ENCODE measurements around the gene TMEM126B. TPM values are rescaled to one million over a fixed set of nuclear protein-coding genes. Genes with fewer than 3 reads are reported as not detected.

TMEM126B gene
- total RNA-seq, 1 experiment from 2014 or later = 50.4 TPM

- Mint-ChIP-seq H3K27me3 (ENCODE audit: insufficient read depth, unreplicated experiment) (peaks cover 11% of the 10 kb centered on the region), H3K4me1 (ENCODE audit: insufficient read depth, unreplicated experiment) (no peaks in the 10 kb centered on the region), H3K4me3 (ENCODE audit: unreplicated experiment) (no peak overlapping the region), H3K9me3 (ENCODE audit: unreplicated experiment) (no peaks in the 10 kb centered on the region), H3K36me3 (ENCODE audit: insufficient read depth, unreplicated experiment) (no peaks in the 10 kb centered on the region), H3K27ac (ENCODE audit: low read depth, unreplicated experiment) (no peak overlapping the region)
- DNase-seq (ENCODE audit: unreplicated experiment) = no peak
- ChIA-PET CTCF (interaction anchor here (0.6 to 2.9 kb wide), 3 partner anchors 10 to 349 kb away, joined by 3 to 14 read pairs (median 6); no protein-coding TSS in a partner anchor), POLR2A (no interaction called here)
- TF ChIP-seq CTCF (IDR thresholded peaks at IDR 0.05; ENCODE audit: unreplicated experiment) = no peak
- BruUV-seq (replicated peaks) = no TSS peak
- intact Hi-C loops (cut with micrococcal nuclease) = no loop called here
Observed at GRCh38 chr11:85685125-85685819, 56.9 kb downstream of the TMEM126B start.

- BruUV-seq (replicated peaks) = no TSS peak
- no peak for TF ChIP-seq CTCF (IDR thresholded peaks at IDR 0.05; ENCODE audit: unreplicated experiment)
- Mint-ChIP-seq H3K4me3 (ENCODE audit: unreplicated experiment) (no peak within 1 kb of the TSS), H3K27me3 (ENCODE audit: insufficient read depth, unreplicated experiment) (peaks cover 18% of the 10 kb centered on the region), H3K36me3 (ENCODE audit: insufficient read depth, unreplicated experiment) (no peaks in the 10 kb centered on the region), H3K27ac (ENCODE audit: low read depth, unreplicated experiment) (no peak within 1 kb of the TSS), H3K4me1 (ENCODE audit: insufficient read depth, unreplicated experiment) (no peaks in the 10 kb centered on the region), H3K9me3 (ENCODE audit: unreplicated experiment) (no peaks in the 10 kb centered on the region)
- CTCF ChIA-PET = interaction anchor here (0.8 to 2.9 kb wide), 2 partner anchors 10 to 137 kb away, joined by 6 to 14 read pairs; no protein-coding TSS in a partner anchor
- POLR2A ChIA-PET = interaction anchor here (1.3 kb wide), 1 partner anchor 21 kb away, joined by 6 read pairs; the partner anchor contains the start of gene CREBZF
- DNase-seq (ENCODE audit: unreplicated experiment) = no peak
- intact Hi-C loops (cut with micrococcal nuclease) = no loop called here
Observed at GRCh38 chr11:85685820-85686459, 57.5 kb downstream of the TMEM126B start, which contains the start of gene CCDC89. Gene CCDC89, minus strand, starts transcription at chr11:85686195. Its CDS starts 65 bp downstream, at chr11:85686130.

Other genes starting within 250 kb of the TMEM126B start
- 0.26 and 0.54 TPM in 2 replicates for gene DLG2, start 1.2 kb upstream of the TMEM126B start, total RNA-seq (2022)
- 33.5 and 34.9 TPM in 2 replicates for gene TMEM126A, start 19.4 kb downstream of the TMEM126B start, total RNA-seq (2022)
- 34.3 and 36.0 TPM in 2 replicates for gene CREBZF, start 36.5 kb downstream of the TMEM126B start, total RNA-seq (2022)
- not detected in 2 replicates for gene CCDC89, start 57.6 kb downstream of the TMEM126B start, total RNA-seq (2022)
- 2.1 and 2.7 TPM in 2 replicates for gene SYTL2, start 182.5 kb downstream of the TMEM126B start, total RNA-seq (2022)
- not detected in 2 replicates for gene CCDC83, start 226.8 kb downstream of the TMEM126B start, total RNA-seq (2022)

All from MCF 10A (cell line).